HL-60 (cell line): ENCODE results near the gene FAM234B.

ENCODE experiments used
- DNase-seq, 2 experiments: peaks; one replicate each; pipeline ENCODE4 v3.0.0-alpha.2; 2010 to 2020; ENCODE audit warnings: low read depth in 1 of 2, low spot score in 1 of 2
- H3K27ac ChIP-seq: fragments of 250-450 bp; sonication (Bioruptor Pico); replicated peaks from 2 replicates; pipeline ENCODE4 v1.5.1; 2020; ENCODE audit warnings: mild to moderate bottlenecking, moderate library complexity
- H3K27me3 ChIP-seq: fragments of 250-450 bp; sonication (Bioruptor Pico); 2 replicates; pipeline ENCODE4 v1.5.1; 2021; ENCODE audit warnings: mild to moderate bottlenecking, moderate library complexity; ENCODE audit not compliant: insufficient read depth, poor library complexity, severe bottlenecking
- H3K4me3 ChIP-seq: replicated peaks from 2 replicates; pipeline ENCODE4 v1.5.1; 2011; ENCODE audit warnings: mild to moderate bottlenecking, control low read depth, low read length; ENCODE audit not compliant: insufficient read depth
- GABPA ChIP-seq: IDR thresholded peaks from 2 replicates; pipeline ENCODE4 v1.6.1; 2012; ENCODE audit warnings: low read depth
- POLR2AphosphoS5 ChIP-seq: IDR thresholded peaks from 2 replicates; pipeline ENCODE4 v1.6.1; 2012; ENCODE audit warnings: low read depth
- SPI1 ChIP-seq: IDR thresholded peaks from 2 replicates; pipeline ENCODE4 v1.6.1; 2012; ENCODE audit warnings: low read depth, mild to moderate bottlenecking, borderline replicate concordance
- TF ChIP-seq, protein P1 (sequence below): IDR thresholded peaks from one replicate; pipeline ENCODE4 v1.5.1; 2011; ENCODE audit warnings: low read length, control low read depth, inconsistent platforms; ENCODE audit not compliant: insufficient read depth
- TF ChIP-seq, protein P2 (sequence below): IDR thresholded peaks from 2 replicates; pipeline ENCODE4 v1.6.1; 2012; ENCODE audit warnings: low read depth; ENCODE audit not compliant: insufficient replicate concordance

FAM234B gene

DNA sequence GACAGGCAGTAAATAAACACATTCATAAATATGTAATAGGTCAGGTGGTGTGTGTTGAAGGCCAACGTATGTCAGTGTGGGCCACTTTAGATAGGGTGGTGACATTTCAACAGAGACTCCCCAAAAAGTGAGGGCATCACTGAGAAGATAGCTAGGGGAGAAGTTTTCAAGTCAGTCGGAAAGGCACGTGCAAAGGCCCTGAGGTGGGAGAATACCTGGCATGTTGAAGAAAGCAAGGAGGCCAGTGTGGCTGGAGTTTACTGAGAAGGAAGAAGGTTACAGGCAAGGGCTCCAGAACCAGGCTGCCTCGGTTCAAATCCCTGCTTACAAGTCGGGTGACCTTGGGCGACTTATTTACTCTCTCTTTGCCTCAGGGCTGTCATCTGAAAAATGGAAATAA, 33.1 kb upstream of the FAM234B start:
- Histone ChIP-seq H3K4me3 (no peak overlapping the region), H3K27ac (no peak overlapping the region), H3K27me3 (no peaks in the 10 kb centered on the region)
- TF ChIP-seq, protein P1, sequence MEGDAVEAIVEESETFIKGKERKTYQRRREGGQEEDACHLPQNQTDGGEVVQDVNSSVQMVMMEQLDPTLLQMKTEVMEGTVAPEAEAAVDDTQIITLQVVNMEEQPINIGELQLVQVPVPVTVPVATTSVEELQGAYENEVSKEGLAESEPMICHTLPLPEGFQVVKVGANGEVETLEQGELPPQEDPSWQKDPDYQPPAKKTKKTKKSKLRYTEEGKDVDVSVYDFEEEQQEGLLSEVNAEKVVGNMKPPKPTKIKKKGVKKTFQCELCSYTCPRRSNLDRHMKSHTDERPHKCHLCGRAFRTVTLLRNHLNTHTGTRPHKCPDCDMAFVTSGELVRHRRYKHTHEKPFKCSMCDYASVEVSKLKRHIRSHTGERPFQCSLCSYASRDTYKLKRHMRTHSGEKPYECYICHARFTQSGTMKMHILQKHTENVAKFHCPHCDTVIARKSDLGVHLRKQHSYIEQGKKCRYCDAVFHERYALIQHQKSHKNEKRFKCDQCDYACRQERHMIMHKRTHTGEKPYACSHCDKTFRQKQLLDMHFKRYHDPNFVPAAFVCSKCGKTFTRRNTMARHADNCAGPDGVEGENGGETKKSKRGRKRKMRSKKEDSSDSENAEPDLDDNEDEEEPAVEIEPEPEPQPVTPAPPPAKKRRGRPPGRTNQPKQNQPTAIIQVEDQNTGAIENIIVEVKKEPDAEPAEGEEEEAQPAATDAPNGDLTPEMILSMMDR, result no peak
- TF ChIP-seq POLR2AphosphoS5, result no peak
- TF ChIP-seq, protein P2, sequence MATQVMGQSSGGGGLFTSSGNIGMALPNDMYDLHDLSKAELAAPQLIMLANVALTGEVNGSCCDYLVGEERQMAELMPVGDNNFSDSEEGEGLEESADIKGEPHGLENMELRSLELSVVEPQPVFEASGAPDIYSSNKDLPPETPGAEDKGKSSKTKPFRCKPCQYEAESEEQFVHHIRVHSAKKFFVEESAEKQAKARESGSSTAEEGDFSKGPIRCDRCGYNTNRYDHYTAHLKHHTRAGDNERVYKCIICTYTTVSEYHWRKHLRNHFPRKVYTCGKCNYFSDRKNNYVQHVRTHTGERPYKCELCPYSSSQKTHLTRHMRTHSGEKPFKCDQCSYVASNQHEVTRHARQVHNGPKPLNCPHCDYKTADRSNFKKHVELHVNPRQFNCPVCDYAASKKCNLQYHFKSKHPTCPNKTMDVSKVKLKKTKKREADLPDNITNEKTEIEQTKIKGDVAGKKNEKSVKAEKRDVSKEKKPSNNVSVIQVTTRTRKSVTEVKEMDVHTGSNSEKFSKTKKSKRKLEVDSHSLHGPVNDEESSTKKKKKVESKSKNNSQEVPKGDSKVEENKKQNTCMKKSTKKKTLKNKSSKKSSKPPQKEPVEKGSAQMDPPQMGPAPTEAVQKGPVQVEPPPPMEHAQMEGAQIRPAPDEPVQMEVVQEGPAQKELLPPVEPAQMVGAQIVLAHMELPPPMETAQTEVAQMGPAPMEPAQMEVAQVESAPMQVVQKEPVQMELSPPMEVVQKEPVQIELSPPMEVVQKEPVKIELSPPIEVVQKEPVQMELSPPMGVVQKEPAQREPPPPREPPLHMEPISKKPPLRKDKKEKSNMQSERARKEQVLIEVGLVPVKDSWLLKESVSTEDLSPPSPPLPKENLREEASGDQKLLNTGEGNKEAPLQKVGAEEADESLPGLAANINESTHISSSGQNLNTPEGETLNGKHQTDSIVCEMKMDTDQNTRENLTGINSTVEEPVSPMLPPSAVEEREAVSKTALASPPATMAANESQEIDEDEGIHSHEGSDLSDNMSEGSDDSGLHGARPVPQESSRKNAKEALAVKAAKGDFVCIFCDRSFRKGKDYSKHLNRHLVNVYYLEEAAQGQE, result no peak
- TF ChIP-seq SPI1, result no peak
- TF ChIP-seq GABPA, result no peak
- no peak for DNase-seq

DNA sequence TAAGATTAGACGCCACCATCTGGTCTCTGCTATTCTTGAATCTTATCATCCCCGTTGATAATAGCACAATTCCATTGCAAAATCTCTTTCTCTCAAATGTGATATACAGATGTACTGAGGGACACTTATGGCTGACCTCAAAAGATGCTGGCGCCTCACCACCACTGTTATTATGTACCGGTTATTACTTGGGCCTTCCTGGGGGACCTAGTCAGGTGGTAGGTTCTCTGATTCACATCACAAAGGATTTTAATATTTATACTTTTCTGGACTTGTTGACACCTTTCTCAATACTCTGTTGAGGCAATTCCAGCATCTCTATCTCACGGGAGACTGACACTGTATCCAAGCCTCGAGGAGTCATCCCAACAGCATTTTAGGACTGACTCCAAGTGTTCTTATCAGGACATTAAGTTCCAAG, 21.3 kb upstream of the FAM234B start:
- H3K27me3 ChIP-seq, result no peaks in the 10 kb centered on the region
- H3K27ac ChIP-seq, result no peak overlapping the region
- DNase-seq, result no peak
- no peak overlapping the region for H3K4me3 ChIP-seq
- TF ChIP-seq, protein P2, result no peak
- no peak for TF ChIP-seq GABPA

DNA sequence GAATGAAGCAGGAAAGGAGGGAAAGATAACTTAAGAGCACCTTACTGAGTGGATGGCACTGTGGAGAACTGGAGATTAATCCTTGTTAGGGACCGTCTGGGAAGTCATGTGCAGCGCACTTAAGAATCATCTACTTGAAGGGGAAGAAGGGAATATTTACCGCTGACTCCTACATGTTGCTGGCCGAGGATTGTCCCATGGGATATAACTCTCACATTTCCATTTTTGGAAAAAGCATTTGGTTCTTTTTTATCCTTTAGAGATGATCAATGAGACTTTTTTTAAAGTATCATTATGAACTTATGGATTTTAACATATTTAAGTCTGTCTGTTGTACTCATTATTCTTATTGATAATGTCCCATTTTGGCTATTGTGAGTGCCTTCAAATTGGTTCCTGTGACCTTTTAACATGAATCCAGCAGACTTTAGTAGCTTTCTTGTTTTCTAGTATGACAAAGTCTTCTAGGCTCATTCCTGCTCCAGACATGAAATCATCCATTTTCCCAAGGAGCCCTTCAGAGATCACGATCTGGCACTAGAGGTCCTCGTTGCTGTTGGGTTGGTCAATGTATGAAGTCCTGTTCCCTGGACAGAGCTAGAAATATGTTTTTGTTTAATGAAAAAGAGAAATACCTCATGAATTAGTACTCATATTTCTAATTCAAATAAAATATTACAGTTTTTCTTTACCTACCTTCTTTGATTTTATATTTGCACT, 20.2 kb upstream of the FAM234B start:
- TF ChIP-seq POLR2AphosphoS5 (no peak), GABPA (no peak), SPI1 (no peak)
- TF ChIP-seq, protein P2, result no peak
- TF ChIP-seq, protein P1, result peak; percentile 14
- no peaks in the 10 kb centered on the region for H3K27me3 ChIP-seq
- DNase-seq, result peak in 1 of 2 experiments; percentile 53
- H3K27ac ChIP-seq, result no peak overlapping the region
- H3K4me3 ChIP-seq, result no peak overlapping the region
